Vagina (tissue), 2 donors: Measurements from ENCODE around the gene SLC35B2.

Source experiments
- CTCF ChIP-seq, 3 experiments: fragments of 450-650 bp in 2 of 3; fragments of 200-600 bp in 1 of 3; sonication (generic) in 1 of 3; IDR thresholded peaks; one replicate each; pipeline ENCODE4 v1.5.1; 2017 to 2019; ENCODE audit warnings: antibody characterized with exemption in 3 of 3, mild to moderate bottlenecking in 2 of 3, moderate library complexity in 2 of 3
- POLR2A ChIP-seq, 2 donors: fragments of 450-650 bp; IDR thresholded peaks; one replicate each; pipeline ENCODE4 v1.6.1; 2017; ENCODE audit warnings: antibody characterized with exemption in 2 of 2, mild to moderate bottlenecking in 2 of 2, moderate library complexity in 2 of 2

GRCh38 chr6:44223319-44224028, 33.9 kb downstream of the SLC35B2 start, which contains the start of gene SLC29A1:
- no peak for TF ChIP-seq CTCF (IDR thresholded peaks at IDR 0.05)
- no peak for TF ChIP-seq POLR2A (IDR thresholded peaks at IDR 0.05)
